Upper lobe of right lung (tissue), 1 donor: ENCODE measurements around the gene CENPO. TPM values are rescaled to one million over a fixed set of nuclear protein-coding genes. Genes with fewer than 3 reads are reported as not detected.
A peak's percentile ranks its signal among the peaks of the same experiment; 100 is the strongest.

Experiments used
- ATAC-seq: fragments of 200-7000 bp; cut with Tn5 transposase; one replicate; pipeline ENCODE4 v1.9.1; 2020; ENCODE audit warnings: mild to moderate bottlenecking, moderate library complexity
- DNase-seq: peaks from one replicate; pipeline ENCODE4 v3.0.0-alpha.2; 2020
- H3K27ac ChIP-seq: fragments of 200-600 bp; one replicate; pipeline ENCODE4 v1.8.0; 2022
- H3K27me3 ChIP-seq: fragments of 200-600 bp; one replicate; pipeline ENCODE4 v1.8.0; 2022; ENCODE audit warnings: mild to moderate bottlenecking
- H3K36me3 ChIP-seq: fragments of 200-600 bp; one replicate; pipeline ENCODE4 v1.8.0; 2022
- H3K4me1 ChIP-seq: fragments of 200-600 bp; one replicate; pipeline ENCODE4 v1.8.0; 2022
- H3K4me3 ChIP-seq: fragments of 200-600 bp; one replicate; pipeline ENCODE4 v1.8.0; 2022; ENCODE audit warnings: mild to moderate bottlenecking
- H3K9me3 ChIP-seq: fragments of 200-600 bp; one replicate; pipeline ENCODE4 v1.8.0; 2022
- intact Hi-C: fragments of 100-400 bp; cut with DNase I; formaldehyde crosslinking; loops from one replicate; pipeline ENCODE4 v1.11.0; 2022
- total RNA-seq: library from RNA; stranded (reverse); fragmentation: NEBNext Ultra II Directional; extraction: Animal tissue kit (Norgen Biotek cat#: 25700); gene quantifications from one replicate; pipeline ENCODE4 v1.2.1, GENCODE V29; 2021
- TF ChIP-seq, protein P1 (sequence below): fragments of 200-600 bp; IDR thresholded peaks from one replicate; pipeline ENCODE4 v1.8.0; 2022; ENCODE audit warnings: antibody characterized with exemption
- donor health status: DM: no; HTN: yes; CAD: no; lungs with severe emphysema.

The CENPO gene
- total RNA-seq, 1 donor from 2014 or later: 6.5 TPM

DNA sequence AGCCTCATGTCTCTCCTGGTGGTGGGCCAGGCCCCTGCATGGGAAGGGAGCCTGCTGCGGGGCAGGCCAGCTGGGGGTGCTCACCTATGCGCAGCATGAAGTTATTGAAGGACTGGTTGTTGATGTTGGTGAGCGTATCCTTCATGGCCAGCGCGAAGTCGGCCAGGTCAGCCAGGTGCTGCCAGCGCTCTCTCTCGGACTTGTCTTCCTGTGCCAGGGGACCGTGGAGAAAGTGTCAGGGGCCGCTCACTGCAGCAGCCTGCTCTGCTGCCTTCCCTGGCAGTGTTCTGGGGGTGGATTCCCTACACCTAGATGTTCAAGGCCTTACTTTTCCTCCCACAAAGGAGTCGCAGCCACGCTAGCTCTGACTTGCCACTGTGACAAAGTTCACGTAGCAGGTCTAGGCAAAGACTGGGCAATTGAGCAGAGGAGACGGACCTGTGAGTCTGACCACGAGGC, 28.2 kb downstream of the CENPO start:
- intact Hi-C loops: loop anchor here (10.0 kb wide), 1 partner anchor 397 kb away; no protein-coding TSS in a partner anchor
- H3K9me3 ChIP-seq: no peaks in the 10 kb centered on the region
- H3K36me3 ChIP-seq: peaks cover 20% of the 10 kb centered on the region
- ATAC-seq: no peak
- H3K27me3 ChIP-seq: no peaks in the 10 kb centered on the region
- H3K27ac ChIP-seq: no peak overlapping the region
- TF ChIP-seq, protein P1, sequence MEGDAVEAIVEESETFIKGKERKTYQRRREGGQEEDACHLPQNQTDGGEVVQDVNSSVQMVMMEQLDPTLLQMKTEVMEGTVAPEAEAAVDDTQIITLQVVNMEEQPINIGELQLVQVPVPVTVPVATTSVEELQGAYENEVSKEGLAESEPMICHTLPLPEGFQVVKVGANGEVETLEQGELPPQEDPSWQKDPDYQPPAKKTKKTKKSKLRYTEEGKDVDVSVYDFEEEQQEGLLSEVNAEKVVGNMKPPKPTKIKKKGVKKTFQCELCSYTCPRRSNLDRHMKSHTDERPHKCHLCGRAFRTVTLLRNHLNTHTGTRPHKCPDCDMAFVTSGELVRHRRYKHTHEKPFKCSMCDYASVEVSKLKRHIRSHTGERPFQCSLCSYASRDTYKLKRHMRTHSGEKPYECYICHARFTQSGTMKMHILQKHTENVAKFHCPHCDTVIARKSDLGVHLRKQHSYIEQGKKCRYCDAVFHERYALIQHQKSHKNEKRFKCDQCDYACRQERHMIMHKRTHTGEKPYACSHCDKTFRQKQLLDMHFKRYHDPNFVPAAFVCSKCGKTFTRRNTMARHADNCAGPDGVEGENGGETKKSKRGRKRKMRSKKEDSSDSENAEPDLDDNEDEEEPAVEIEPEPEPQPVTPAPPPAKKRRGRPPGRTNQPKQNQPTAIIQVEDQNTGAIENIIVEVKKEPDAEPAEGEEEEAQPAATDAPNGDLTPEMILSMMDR: no peak
- H3K4me1 ChIP-seq: peaks cover 5% of the 10 kb centered on the region
- DNase-seq: no peak
- no peak overlapping the region for H3K4me3 ChIP-seq

GRCh38 chr2:24822049-24822706, 29.0 kb downstream of the CENPO start:
- DNase-seq (no peak), ATAC-seq (no peak)
- Histone ChIP-seq H3K27me3 (no peaks in the 10 kb centered on the region), H3K27ac (no peak overlapping the region), H3K4me3 (no peak overlapping the region), H3K36me3 (peaks cover 15% of the 10 kb centered on the region), H3K9me3 (no peaks in the 10 kb centered on the region), H3K4me1 (peaks cover 7% of the 10 kb centered on the region)
- intact Hi-C loops: loop anchor here (10.0 kb wide), 1 partner anchor 397 kb away; no protein-coding TSS in a partner anchor
- TF ChIP-seq, protein P1: no peak

GRCh38 chr2:24824071-24824588, 30.9 kb downstream of the CENPO start:
- no peaks in the 10 kb centered on the region for H3K27me3 ChIP-seq
- no peaks in the 10 kb centered on the region for H3K9me3 ChIP-seq
- DNase-seq (no peak), ATAC-seq (no peak)
- no peak overlapping the region for H3K4me3 ChIP-seq
- H3K4me1 ChIP-seq: peaks cover 15% of the 10 kb centered on the region
- H3K27ac ChIP-seq: no peak overlapping the region
- peaks cover 15% of the 10 kb centered on the region for H3K36me3 ChIP-seq
- TF ChIP-seq, protein P1: no peak
- intact Hi-C loops: loop anchor here (10.0 kb wide), 1 partner anchor 399 kb away; no protein-coding TSS in a partner anchor

GRCh38 chr2:24824966-24825882, 32.0 kb downstream of the CENPO start:
- no peaks in the 10 kb centered on the region for H3K27me3 ChIP-seq
- no peak overlapping the region for H3K27ac ChIP-seq
- peaks cover 13% of the 10 kb centered on the region for H3K36me3 ChIP-seq
- H3K4me1 ChIP-seq: peaks cover 15% of the 10 kb centered on the region
- H3K4me3 ChIP-seq: no peak overlapping the region
- TF ChIP-seq, protein P1: peak; percentile 51
- H3K9me3 ChIP-seq: no peaks in the 10 kb centered on the region
- DNase-seq: no peak
- intact Hi-C loops: loop anchor here (10.0 kb wide), 1 partner anchor 400 kb away; no protein-coding TSS in a partner anchor
- ATAC-seq: no peak

- Histone ChIP-seq H3K9me3 (no peaks in the 10 kb centered on the region), H3K27ac (no peak overlapping the region), H3K27me3 (no peaks in the 10 kb centered on the region), H3K4me1 (peaks cover 15% of the 10 kb centered on the region), H3K4me3 (no peak overlapping the region), H3K36me3 (peaks cover 6% of the 10 kb centered on the region)
- TF ChIP-seq, protein P1: no peak
- DNase-seq (no peak), ATAC-seq (no peak)
- intact Hi-C loops: loop anchor here (10.0 kb wide), 1 partner anchor 401 kb away; no protein-coding TSS in a partner anchor
Observed at GRCh38 chr2:24825883-24826772, 32.9 kb downstream of the CENPO start.
